Stimulated activated CD8-positive, alpha-beta memory T cell treated with anti-CD3 and anti-CD28 coated beads, Interleukin-15, amount 100 ng/mL, for 24 hours (primary cell): Measurements from ENCODE around the gene HLTF.

Source experiments
- DNase-seq: peaks from one replicate; pipeline ENCODE4 v3.0.0-alpha.2; 2020; ENCODE audit warnings: low read depth

HLTF gene

DNA sequence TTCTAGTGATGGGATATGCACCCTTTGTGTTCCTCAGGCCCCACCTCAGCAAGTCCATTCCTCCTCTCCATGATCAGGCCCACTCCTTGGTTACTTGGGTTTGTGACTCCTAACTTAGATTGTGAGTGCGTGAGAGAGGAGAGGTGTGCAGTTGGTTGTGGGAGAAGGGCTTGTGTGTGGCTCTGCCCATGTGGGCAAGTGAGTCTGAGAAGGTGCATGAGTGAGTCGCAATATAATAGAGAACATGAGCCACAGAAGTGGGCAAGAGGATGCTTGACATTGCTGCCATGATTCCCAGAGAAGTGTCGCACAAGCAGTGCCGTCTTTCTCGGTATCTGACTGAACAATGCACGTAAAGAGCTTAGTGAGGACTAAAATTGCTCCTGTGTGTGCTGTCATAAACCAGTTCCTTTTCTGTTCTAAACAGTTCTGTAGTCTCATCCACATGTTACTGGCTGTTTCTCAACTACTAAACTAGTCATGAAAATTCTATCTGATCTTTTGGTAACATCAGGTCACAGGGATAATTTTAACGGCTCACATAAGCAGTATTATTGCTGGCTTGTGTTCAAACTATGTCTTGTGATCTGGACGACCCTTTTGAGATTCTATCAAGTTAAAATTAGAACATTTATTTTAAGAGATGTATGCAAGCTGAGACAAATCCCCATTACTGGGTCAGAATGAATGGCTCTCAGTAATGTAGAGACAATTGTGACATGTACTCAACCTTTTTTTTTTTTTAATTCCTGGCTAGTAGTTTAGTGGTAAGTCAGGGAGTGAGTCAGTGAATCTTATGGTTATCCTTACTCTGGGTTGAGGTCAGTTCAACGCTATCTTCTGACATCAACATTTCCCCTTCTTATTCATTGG lies 69.4 kb downstream of the HLTF start:
- no peak for DNase-seq

GRCh38 chr3:149016242-149016641 lies 70.1 kb downstream of the HLTF start:
- no peak for DNase-seq

DNA sequence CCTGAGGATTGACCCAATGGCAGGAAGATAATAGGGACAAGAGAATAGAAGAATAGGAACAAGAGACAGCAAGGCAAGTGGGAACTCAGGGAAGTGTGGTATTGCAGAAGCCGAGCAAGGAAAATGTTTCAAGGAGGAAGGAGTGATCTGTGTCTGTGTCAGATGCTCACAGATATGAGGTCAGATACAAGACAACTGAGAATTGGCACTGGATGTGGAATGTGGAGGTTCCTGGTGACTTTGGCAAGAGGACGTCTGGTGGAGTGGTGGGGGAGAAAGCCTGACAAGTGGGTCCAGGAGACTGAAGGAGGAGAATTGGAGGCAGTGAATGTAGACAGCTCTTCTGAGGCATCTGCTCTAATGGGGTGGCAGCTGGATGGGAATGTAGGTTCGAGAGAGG lies 70.9 kb downstream of the HLTF start:
- DNase-seq, result no peak

DNA sequence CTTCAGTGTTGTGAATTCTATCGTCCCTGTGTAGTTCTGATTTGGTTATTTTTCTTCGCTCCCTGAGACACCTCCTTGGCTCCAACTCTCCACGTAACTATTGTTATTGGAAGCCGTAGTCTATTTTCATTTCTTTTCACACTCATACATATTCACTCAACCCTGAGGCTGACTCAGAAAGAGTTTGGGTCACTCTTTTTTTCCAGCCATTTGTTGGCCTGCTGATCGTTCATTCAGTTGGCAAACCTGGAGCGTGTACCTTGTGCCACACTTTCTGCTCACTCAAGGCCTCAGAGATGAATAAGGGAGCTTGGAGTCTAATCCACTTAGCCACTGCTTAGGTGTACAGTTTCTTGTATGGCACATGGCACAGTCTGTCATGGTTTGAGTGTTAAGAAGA lies 72.6 kb downstream of the HLTF start:
- DNase-seq, result no peak

- DNase-seq, result no peak
Measured at GRCh38 chr3:149011676-149012075, 74.7 kb downstream of the HLTF start.

- DNase-seq, result no peak
Measured at GRCh38 chr3:149010966-149011365, 75.4 kb downstream of the HLTF start.

DNA sequence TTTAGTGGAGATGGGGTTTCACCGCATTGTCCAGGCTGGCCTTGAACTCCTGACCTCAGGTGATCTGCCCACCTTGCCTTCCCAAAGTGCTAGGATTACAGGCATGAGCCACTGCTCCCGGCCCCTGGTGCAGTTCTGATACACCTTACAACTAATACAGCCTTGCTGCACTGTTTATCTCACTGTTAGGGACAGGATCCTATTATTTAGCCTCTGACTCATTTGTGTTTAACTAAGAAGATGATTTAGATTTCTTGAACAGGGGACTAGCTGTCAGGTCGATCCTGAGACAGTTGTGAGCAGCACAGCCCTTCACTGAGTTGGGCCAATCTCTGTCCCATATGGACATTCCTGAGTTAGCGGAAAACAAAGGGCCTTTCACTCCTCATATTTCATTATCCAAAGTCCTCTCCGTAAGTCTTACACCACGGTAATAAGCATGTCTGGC lies 75.8 kb downstream of the HLTF start:
- no peak for DNase-seq

- no peak for DNase-seq
Measured at GRCh38 chr3:149009732-149010131, 76.6 kb downstream of the HLTF start.

GRCh38 chr3:149007567-149008257 lies 78.6 kb downstream of the HLTF start:
- no peak for DNase-seq

GRCh38 chr3:149005416-149005815 lies 80.9 kb downstream of the HLTF start:
- no peak for DNase-seq

DNA sequence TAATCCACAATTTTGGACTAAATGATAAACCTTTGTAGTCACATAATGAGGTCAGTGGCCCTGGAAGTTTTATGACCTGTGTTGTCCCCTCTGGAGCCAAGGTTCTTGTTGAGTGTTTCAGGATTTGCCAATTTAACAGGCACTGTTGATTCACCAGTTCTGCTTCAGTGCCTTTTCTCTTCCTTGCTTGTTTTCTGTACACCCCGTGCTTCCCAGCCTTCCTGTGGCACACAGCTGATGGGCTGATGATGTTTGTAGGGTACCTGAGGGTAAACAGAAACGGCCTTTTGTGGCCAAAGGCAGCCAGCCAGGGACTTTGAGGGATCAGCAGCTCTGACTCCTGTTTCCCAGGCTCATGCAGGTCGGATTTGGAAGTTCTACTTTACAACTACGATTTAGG lies 81.7 kb downstream of the HLTF start:
- DNase-seq, result no peak

DNA sequence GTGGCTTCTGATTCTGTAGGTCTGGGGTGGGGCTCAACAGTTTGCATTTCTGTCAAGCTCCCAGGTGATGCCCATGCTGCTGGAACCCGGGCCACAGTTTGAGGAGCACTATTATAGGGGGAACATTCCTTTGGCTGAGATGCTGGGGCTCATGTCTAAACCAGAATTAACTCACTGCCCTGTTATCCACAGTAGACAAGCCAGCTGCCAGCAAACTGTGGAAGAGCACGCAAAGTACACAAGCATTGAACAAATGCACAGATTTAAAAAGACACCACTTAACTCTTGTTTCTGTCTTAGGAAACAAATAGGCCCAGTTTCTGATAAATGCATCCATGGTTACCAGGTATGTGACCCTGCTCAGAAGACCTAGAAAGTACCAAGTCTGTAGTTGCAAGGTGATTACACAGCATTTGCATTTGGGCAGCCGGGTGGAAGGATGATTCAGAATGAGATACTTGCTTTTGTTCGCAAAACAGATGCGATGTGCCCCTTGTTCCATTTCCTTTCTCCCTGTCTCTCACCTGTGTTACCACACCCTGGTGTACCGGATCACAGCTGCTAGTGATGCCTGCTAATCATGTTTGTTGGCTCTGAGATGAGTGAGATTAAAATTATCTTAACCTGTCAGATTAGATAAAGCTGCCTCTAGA lies 82.6 kb downstream of the HLTF start:
- no peak for DNase-seq

DNA sequence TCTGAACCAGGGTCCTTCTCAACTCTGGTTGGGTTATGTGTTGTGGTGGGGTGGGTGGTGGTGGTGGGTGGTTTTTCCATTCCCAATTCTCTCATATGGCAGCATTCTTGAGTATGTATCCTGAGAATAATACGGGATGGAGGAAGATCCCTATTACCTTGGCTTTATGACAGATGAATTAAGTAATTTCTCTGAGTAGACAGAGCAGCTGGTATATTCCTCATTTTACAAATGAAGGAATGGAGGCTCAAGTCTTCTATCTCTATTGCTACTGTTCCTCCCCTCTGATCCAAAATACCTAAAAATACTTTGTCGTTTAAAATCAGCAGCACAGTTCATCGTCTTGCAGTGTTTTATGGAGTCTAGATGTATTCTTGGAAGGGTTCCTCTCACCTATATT lies 84.6 kb downstream of the HLTF start:
- no peak for DNase-seq

DNA sequence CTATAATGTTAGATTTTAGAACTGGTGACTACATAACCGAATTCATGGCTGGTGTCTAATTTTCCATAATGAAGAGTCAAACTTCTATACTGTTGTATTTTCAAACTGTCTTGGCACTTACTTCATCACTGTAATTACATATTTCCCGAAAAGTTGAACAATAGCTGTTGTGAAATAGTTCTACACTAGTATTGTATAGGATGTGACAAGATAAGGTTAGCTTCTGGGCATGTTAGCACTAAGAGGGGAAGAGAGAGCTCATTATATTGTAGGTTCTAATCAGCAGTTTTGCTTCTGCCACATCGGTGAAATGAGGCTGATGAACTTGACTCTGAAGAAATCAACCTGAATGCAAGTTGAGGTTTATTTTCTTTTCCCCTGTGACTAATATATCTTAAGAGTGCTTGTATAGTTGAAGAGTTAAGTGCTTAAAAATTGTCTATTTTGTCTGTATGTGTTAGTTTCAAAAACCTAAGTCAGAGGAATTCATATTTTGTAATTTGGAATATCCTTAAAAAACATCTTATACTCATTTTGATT lies 86.1 kb downstream of the HLTF start:
- DNase-seq, result no peak

- no peak for DNase-seq
Measured at GRCh38 chr3:148999806-149000205, 86.5 kb downstream of the HLTF start.

DNA sequence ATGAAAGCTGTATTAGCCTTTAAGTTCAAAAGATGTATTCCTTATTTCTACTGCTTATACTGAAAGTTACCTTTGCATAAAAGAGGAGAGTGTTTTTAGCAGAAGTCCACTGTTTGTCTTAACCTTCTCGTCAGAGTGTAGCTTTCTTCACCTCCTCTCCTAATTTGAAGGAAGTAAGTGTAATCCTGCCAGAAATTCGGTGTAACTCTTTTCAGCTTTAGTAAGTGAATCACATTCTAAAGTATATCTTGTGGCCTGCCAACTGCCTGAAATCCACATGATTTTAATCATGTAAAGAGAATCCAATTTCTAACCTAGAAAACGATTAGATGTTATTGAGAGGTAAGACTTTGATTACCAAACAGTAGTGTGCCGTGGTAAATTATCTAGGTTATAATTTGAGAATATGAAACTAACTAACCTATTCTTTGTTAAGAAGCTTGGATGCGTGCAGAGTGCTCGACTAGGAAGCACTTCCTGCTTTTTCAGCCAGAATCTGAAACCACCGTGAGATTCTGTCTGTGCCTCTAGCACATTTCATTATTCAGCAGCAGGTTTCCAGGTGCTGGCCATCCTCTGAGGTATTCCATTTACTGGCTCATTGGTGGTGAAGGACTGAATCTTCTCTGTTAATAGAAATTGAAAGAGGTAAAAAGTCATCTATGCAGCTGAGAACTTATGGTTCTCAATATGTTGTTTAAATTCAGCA lies 87.5 kb downstream of the HLTF start:
- DNase-seq, result no peak

- no peak for DNase-seq
Measured at GRCh38 chr3:148998297-148998696, 88.0 kb downstream of the HLTF start.

DNA sequence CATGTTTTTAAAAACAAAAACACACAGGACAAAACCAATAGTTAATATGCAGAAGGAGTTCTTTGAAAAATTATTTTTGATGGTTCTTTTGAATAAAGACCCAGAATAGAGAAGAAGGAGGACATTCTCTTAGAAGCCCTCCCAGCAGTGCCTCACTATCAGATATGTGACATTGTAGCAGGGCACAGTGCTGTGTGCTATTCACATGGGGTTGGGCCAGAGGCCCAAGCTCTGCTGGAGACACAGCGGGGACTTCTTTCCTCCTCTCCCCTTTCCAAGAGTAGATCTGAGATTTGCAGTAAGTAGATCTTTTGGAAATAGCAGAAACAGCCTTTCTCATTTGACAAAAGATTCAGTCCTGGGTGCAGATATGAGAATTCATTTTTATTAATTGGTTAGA lies 88.7 kb downstream of the HLTF start:
- no peak for DNase-seq

DNA sequence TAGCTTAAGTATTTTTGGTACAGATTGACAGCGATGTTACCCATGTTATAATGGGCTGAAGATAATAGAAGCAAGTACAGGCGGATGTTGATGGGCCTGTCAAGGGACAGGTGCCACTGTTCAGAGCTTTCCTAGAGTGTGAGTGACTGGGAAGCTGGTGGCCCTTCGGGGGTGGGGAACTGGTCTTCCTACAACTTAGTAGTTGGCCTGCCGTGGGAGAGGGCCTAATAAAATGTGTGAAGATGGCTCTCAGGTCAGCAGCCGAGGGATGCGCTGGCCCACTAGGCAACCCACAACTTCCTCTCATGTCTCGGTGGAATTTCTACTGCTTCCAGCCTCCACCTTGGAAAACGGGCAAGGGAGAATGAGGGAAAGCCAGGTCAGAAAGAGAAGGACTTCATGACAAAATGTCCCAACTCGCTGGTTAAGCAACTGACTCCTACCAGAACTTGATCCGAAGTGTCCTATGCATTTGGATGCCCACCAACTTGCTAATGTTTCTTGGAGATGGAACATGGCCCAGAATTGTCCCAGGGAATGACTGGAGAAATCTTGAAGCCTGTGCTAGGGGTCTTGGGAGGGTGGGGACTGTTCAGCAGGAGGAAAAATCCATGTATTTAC lies 93.6 kb downstream of the HLTF start:
- no peak for DNase-seq

DNA sequence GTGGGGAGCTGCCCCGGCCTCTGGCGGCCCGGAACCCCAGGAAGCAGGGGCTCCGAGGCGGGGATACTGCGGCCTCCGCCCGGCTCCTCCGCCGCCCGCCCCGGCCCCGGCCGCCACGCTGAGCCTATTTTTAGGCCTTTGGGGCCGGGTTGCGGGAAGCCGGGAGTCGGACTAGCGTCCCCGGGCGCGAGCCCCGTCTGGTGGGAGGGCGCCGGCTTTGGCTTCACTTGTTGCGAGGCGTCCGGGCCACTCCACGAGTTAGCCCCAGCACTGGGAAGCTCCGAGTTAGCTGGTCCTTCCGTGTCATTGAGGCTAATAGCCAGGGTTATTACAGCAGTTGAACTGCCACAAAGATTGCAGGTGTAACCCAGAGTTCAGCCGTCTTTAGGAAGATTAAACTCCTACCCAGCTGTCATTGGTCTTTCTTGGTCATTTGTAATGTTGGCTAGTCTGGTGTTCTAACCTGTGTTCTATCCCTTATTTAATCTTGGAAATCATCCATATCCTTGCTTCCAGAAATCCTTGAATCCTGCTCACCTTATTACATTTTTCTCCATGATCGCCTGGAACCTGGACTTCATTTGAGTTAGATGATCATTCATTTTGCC lies 94.2 kb downstream of the HLTF start:
- no peak for DNase-seq
